Skeletal muscle satellite cell (primary cell): ENCODE results near the gene FHIT.

Experiments used
- H3K27me3 ChIP-seq: 2 replicates; pipeline ENCODE4 v1.7.0; 2013; ENCODE audit warnings: low read length; ENCODE audit not compliant: control insufficient read depth, insufficient read depth
- H3K36me3 ChIP-seq: 2 replicates; pipeline ENCODE4 v1.7.0; 2013; ENCODE audit warnings: mild to moderate bottlenecking, control low read depth, low read length; ENCODE audit not compliant: insufficient read depth
- H3K4me1 ChIP-seq: 2 replicates; pipeline ENCODE4 v1.7.0; 2013; ENCODE audit warnings: low read length; ENCODE audit not compliant: control insufficient read depth, insufficient read depth
- H3K4me2 ChIP-seq: 2 replicates; pipeline ENCODE4 v1.7.0; 2013; ENCODE audit warnings: mild to moderate bottlenecking, low read length
- H3K4me3 ChIP-seq: 2 replicates; pipeline ENCODE4 v1.7.0; 2013; ENCODE audit warnings: low read length
- H3K9ac ChIP-seq: 2 replicates; pipeline ENCODE4 v1.7.0; 2013; ENCODE audit warnings: mild to moderate bottlenecking, low read depth, low read length, moderate library complexity
- H3K9me3 ChIP-seq: replicated peaks from 2 replicates; pipeline ENCODE4 v1.7.0; 2013; ENCODE audit warnings: mild to moderate bottlenecking, control low read depth, low read length

The FHIT gene

DNA sequence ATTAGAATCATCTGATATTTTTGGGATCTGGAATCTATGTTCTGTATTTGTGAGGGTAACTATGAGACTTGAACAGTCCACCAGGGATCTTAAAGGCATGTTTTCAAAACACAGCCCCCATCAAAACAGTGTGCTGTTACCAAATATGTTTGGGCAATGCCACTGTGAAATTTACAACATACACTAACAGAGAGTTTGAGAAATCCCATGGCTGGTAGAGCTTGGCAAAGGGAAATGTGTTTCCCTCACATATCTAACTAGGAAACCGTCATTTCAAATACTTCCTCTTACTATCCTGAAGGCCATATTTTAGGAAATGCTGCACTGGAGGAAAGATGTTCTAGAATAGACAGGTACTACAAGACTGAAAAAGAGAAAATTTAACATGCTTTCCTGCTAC lies 607.4 kb downstream of the FHIT start:
- Histone ChIP-seq H3K36me3 (no peaks in the 10 kb centered on the region), H3K4me3 (no peak overlapping the region), H3K27me3 (no peaks in the 10 kb centered on the region), H3K9me3 (no peaks in the 10 kb centered on the region), H3K4me1 (no peaks in the 10 kb centered on the region), H3K9ac (no peak overlapping the region), H3K4me2 (no peak overlapping the region)

GRCh38 chr3:60641354-60641753 lies 609.9 kb downstream of the FHIT start:
- H3K36me3 ChIP-seq = no peaks in the 10 kb centered on the region
- H3K9me3 ChIP-seq = no peaks in the 10 kb centered on the region
- H3K4me1 ChIP-seq = no peaks in the 10 kb centered on the region
- no peak overlapping the region for H3K4me3 ChIP-seq
- no peaks in the 10 kb centered on the region for H3K27me3 ChIP-seq
- no peak overlapping the region for H3K9ac ChIP-seq
- no peak overlapping the region for H3K4me2 ChIP-seq

DNA sequence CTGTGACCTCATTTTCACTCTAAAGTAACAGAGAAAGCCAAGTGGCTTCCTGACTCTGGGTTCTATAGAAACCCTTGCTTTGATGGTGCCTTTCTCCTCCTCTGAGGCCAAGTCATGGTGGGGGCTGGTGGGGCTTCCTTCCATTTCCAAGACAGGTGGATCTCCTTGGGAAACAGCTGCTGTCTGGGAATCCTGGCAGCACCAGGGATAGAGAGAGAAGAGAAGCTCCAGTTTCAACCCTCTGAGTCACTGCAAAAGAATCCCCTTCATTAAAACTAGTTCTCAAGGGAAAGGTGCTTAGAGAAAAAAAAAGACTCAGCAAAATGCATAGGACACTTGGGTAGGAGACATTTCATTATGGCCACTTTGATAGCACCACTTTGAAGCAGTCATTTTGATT lies 614.4 kb downstream of the FHIT start:
- Histone ChIP-seq H3K4me1 (no peaks in the 10 kb centered on the region), H3K9me3 (no peaks in the 10 kb centered on the region), H3K4me2 (no peak overlapping the region), H3K36me3 (no peaks in the 10 kb centered on the region), H3K27me3 (no peaks in the 10 kb centered on the region), H3K4me3 (no peak overlapping the region), H3K9ac (no peak overlapping the region)

- H3K27me3 ChIP-seq = no peaks in the 10 kb centered on the region
- no peak overlapping the region for H3K4me3 ChIP-seq
- no peaks in the 10 kb centered on the region for H3K36me3 ChIP-seq
- H3K4me2 ChIP-seq = no peak overlapping the region
- H3K9me3 ChIP-seq = no peaks in the 10 kb centered on the region
- no peak overlapping the region for H3K9ac ChIP-seq
- H3K4me1 ChIP-seq = no peaks in the 10 kb centered on the region
Observed at GRCh38 chr3:60633644-60634043, 617.6 kb downstream of the FHIT start.

- H3K27me3 ChIP-seq = no peaks in the 10 kb centered on the region
- no peak overlapping the region for H3K9ac ChIP-seq
- H3K4me2 ChIP-seq = no peak overlapping the region
- no peaks in the 10 kb centered on the region for H3K9me3 ChIP-seq
- no peaks in the 10 kb centered on the region for H3K4me1 ChIP-seq
- no peaks in the 10 kb centered on the region for H3K36me3 ChIP-seq
- no peak overlapping the region for H3K4me3 ChIP-seq
Observed at GRCh38 chr3:60631509-60631908, 619.7 kb downstream of the FHIT start.

GRCh38 chr3:60630953-60631352 lies 620.3 kb downstream of the FHIT start:
- Histone ChIP-seq H3K9ac (no peak overlapping the region), H3K4me1 (no peaks in the 10 kb centered on the region), H3K9me3 (no peaks in the 10 kb centered on the region), H3K36me3 (no peaks in the 10 kb centered on the region), H3K4me3 (no peak overlapping the region), H3K4me2 (no peak overlapping the region), H3K27me3 (no peaks in the 10 kb centered on the region)

DNA sequence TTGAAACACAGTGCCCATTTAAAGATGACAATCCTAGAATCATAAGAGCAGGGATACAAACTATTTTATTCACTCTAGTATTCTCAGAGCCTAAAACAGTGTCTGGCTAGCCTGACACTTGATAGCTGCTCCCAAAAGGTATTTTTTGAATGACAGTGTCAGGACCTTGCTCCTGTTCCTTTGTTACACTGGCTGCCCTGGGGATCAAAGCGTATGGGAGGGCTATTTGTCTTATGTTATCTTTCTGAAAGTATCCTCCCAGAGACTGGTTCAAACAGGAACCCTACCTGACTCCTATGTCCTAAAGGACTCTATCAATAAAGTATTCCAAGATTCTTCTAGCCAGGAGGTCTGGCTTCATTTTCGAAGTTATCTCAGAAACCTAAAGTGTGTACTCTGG lies 621.4 kb downstream of the FHIT start:
- H3K4me3 ChIP-seq = no peak overlapping the region
- no peaks in the 10 kb centered on the region for H3K36me3 ChIP-seq
- H3K9ac ChIP-seq = no peak overlapping the region
- H3K27me3 ChIP-seq = no peaks in the 10 kb centered on the region
- no peaks in the 10 kb centered on the region for H3K4me1 ChIP-seq
- no peaks in the 10 kb centered on the region for H3K9me3 ChIP-seq
- no peak overlapping the region for H3K4me2 ChIP-seq

DNA sequence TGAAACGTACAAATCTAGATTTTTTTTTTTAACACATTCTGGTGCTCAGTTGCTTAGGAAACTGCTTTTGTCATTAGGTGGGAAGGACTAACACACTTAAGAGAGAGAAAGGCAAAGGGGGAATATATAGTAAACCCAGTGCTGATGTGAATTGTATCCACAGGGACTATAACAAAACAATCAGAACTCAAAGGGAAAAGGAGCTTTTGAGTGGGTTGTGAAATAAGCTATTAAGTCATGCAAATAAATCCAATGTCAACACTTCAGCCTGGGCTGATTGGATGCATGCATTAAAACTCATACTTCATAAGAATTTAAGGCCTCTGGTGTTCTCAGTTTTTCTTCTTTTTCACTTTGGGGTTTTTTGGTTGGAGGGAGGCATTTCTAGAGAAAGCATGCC lies 628.9 kb downstream of the FHIT start:
- H3K36me3 ChIP-seq = no peaks in the 10 kb centered on the region
- H3K27me3 ChIP-seq = no peaks in the 10 kb centered on the region
- no peaks in the 10 kb centered on the region for H3K9me3 ChIP-seq
- no peak overlapping the region for H3K9ac ChIP-seq
- no peak overlapping the region for H3K4me3 ChIP-seq
- no peaks in the 10 kb centered on the region for H3K4me1 ChIP-seq
- no peak overlapping the region for H3K4me2 ChIP-seq

- Histone ChIP-seq H3K4me3 (no peak overlapping the region), H3K27me3 (no peaks in the 10 kb centered on the region), H3K4me1 (no peaks in the 10 kb centered on the region), H3K9ac (no peak overlapping the region), H3K36me3 (no peaks in the 10 kb centered on the region), H3K4me2 (no peak overlapping the region), H3K9me3 (no peaks in the 10 kb centered on the region)
Observed at GRCh38 chr3:60617188-60617587, 634.1 kb downstream of the FHIT start.

DNA sequence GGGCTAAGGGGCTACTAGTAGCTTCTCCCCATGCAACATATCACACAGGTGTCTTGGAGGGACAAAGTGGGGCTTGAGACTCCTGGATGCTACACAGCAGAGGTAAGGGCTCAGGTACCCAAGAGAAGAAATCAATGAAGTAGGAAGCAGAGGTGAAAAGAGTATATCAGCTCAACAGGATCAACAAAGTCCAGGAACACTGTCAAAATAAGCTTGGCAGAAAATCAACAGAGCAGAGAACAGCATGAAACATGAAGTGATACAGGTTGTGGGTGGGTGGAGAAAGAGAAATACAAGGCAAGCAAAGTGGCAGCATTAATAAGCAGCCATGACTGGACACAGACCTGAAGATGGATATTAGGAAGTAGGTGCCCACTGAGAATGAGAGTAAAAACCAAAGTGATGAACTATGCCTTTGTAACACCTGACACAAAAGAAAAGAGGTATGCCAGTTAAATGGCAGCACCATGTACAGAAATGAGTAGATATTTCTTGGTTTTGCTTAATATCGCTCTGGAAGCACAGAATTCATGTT lies 637.4 kb downstream of the FHIT start:
- H3K36me3 ChIP-seq = no peaks in the 10 kb centered on the region
- H3K9ac ChIP-seq = no peak overlapping the region
- H3K27me3 ChIP-seq = no peaks in the 10 kb centered on the region
- no peak overlapping the region for H3K4me2 ChIP-seq
- no peak overlapping the region for H3K4me3 ChIP-seq
- peaks cover 17% of the 10 kb centered on the region for H3K4me1 ChIP-seq
- H3K9me3 ChIP-seq = no peaks in the 10 kb centered on the region

DNA sequence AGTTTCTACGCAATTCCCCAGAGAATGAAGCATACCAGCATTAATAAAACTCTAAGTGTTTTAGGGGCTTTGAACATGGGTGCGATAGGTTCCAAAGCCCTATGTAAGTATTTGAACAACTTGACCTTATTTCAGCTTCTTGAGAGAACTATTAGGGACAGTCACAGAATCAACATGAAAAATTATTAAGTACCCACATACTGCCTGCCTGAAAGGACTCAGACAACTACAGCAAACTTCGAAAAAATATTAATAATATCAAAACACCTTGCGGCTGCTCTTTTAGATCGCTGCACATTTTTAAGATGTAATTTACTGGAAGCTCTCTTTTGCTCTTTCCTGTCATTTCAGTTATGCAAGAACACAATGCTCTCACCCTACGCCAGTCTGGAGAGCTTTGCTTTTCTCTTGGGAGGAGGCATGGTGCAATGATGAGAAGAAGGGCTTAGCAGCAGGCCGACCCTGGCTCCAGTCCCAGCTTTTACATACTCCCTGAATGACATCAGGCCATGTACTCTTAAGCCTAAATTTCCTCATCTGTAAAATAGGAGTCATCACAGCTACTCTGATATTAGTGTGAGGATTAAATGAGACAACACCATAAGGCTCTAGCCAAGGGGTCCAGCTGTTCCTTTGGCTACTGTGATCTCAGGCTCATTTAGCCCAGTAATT lies 640.7 kb downstream of the FHIT start:
- Histone ChIP-seq H3K27me3 (no peaks in the 10 kb centered on the region), H3K9me3 (no peaks in the 10 kb centered on the region), H3K4me3 (no peak overlapping the region), H3K9ac (no peak overlapping the region), H3K36me3 (no peaks in the 10 kb centered on the region), H3K4me1 (peaks cover 17% of the 10 kb centered on the region), H3K4me2 (peak overlapping the region; percentile 3)

GRCh38 chr3:60609446-60609845 lies 641.8 kb downstream of the FHIT start:
- Histone ChIP-seq H3K27me3 (no peaks in the 10 kb centered on the region), H3K9ac (no peak overlapping the region), H3K36me3 (no peaks in the 10 kb centered on the region), H3K4me2 (no peak overlapping the region), H3K9me3 (no peaks in the 10 kb centered on the region), H3K4me1 (peaks cover 17% of the 10 kb centered on the region), H3K4me3 (no peak overlapping the region)
